Measurements from ENCODE around the gene KLHL22. TPM values are rescaled to one million over a fixed set of nuclear protein-coding genes. Genes with fewer than 3 reads are reported as not detected.

Gene KLHL22
- total RNA-seq, 1 experiment from 2014 or later = 36.2 TPM

- BruUV-seq (replicated peaks) = no TSS peak
- Histone ChIP-seq H3K36me3 (ENCODE audit: insufficient read depth, low read length, poor library complexity, severe bottlenecking) (peaks cover 9% of the 10 kb centered on the region), H3K4me1 (ENCODE audit: insufficient read depth, low read length, poor library complexity, severe bottlenecking) (no peaks in the 10 kb centered on the region), H3K27me3 (replicated peaks; ENCODE audit: insufficient read depth, low read depth, low read length, poor library complexity) (no peaks in the 10 kb centered on the region), H3K27ac (ENCODE audit: low read depth, low read length, poor library complexity, severe bottlenecking) (no peak overlapping the region), H3K4me3 (ENCODE audit: low read depth, low read length, poor library complexity, severe bottlenecking) (no peak overlapping the region), H3K9me3 (ENCODE audit: low read depth, low read length, poor library complexity, severe bottlenecking) (no peaks in the 10 kb centered on the region)
- intact Hi-C loops (cut with micrococcal nuclease; ENCODE audit: unreplicated experiment) = loop anchor here (2.0 kb wide), 1 partner anchor 39 kb away; no protein-coding TSS in a partner anchor
- ChIA-PET CTCF (interaction anchor here (0.7 kb wide), 1 partner anchor 538 kb away, joined by 3 read pairs; no protein-coding TSS in a partner anchor), POLR2A (ENCODE audit: low non-redundant PET) (no interaction called here)
- DNase-seq (ENCODE audit: low spot score) = no peak
- TF ChIP-seq EZH2 (IDR thresholded peaks at IDR 0.05; ENCODE audit: borderline replicate concordance, low read depth, low read length, poor library complexity, severe bottlenecking) = no peak
- TF ChIP-seq, protein P1, sequence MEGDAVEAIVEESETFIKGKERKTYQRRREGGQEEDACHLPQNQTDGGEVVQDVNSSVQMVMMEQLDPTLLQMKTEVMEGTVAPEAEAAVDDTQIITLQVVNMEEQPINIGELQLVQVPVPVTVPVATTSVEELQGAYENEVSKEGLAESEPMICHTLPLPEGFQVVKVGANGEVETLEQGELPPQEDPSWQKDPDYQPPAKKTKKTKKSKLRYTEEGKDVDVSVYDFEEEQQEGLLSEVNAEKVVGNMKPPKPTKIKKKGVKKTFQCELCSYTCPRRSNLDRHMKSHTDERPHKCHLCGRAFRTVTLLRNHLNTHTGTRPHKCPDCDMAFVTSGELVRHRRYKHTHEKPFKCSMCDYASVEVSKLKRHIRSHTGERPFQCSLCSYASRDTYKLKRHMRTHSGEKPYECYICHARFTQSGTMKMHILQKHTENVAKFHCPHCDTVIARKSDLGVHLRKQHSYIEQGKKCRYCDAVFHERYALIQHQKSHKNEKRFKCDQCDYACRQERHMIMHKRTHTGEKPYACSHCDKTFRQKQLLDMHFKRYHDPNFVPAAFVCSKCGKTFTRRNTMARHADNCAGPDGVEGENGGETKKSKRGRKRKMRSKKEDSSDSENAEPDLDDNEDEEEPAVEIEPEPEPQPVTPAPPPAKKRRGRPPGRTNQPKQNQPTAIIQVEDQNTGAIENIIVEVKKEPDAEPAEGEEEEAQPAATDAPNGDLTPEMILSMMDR (conservative IDR thresholded peaks at IDR 0.05; ENCODE audit: low read depth, low read length) = no peak
Measured at GRCh38 chr22:20457506-20458240, 37.9 kb downstream of the KLHL22 start.

DNA sequence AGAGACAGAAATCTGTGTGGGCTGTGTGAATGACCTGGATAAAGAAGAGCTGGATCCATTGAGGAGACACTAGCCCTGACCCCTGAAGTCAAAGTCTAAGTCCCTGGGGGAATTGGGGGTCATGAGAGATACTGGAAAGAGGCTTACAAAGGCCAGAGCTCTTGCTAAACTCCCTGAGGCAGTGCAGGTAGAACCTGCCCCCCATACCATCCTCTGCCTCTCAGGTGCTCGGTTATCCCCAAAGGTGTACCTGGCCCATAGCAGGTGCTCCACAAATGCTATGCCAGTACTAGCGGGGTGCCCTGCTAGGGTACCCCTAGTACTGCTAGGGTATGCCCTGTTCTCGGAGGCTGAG, 38.9 kb downstream of the KLHL22 start:
- no peak for DNase-seq (ENCODE audit: low spot score)
- POLR2A ChIA-PET (ENCODE audit: low non-redundant PET) = no interaction called here
- H3K27ac ChIP-seq (ENCODE audit: low read depth, low read length, poor library complexity, severe bottlenecking) = no peak overlapping the region
- H3K27me3 ChIP-seq (replicated peaks; ENCODE audit: insufficient read depth, low read depth, low read length, poor library complexity) = no peaks in the 10 kb centered on the region
- no peaks in the 10 kb centered on the region for H3K9me3 ChIP-seq (ENCODE audit: low read depth, low read length, poor library complexity, severe bottlenecking)
- no TSS peak for BruUV-seq (replicated peaks)
- intact Hi-C loops (cut with micrococcal nuclease; ENCODE audit: unreplicated experiment) = loop anchor here (1.0 to 2.0 kb wide), 2 partner anchors 38 to 299 kb away; no protein-coding TSS in a partner anchor
- peaks cover 9% of the 10 kb centered on the region for H3K36me3 ChIP-seq (ENCODE audit: insufficient read depth, low read length, poor library complexity, severe bottlenecking)
- H3K4me3 ChIP-seq (ENCODE audit: low read depth, low read length, poor library complexity, severe bottlenecking) = no peak overlapping the region
- CTCF ChIA-PET = interaction anchor here (0.9 to 1.4 kb wide), 3 partner anchors 38 to 300 kb away, joined by 3 to 36 read pairs (median 4); partner anchors contain the start of gene DGCR6L
- TF ChIP-seq, protein P1 (conservative IDR thresholded peaks at IDR 0.05; ENCODE audit: low read depth, low read length) = no peak
- no peak for TF ChIP-seq EZH2 (IDR thresholded peaks at IDR 0.05; ENCODE audit: borderline replicate concordance, low read depth, low read length, poor library complexity, severe bottlenecking)
- H3K4me1 ChIP-seq (ENCODE audit: insufficient read depth, low read length, poor library complexity, severe bottlenecking) = no peaks in the 10 kb centered on the region

- POLR2A ChIA-PET (ENCODE audit: low non-redundant PET) = no interaction called here
- no TSS peak for BruUV-seq (replicated peaks)
- intact Hi-C loops (cut with micrococcal nuclease; ENCODE audit: unreplicated experiment) = loop anchor here (1.0 to 2.0 kb wide), 2 partner anchors 37 to 299 kb away; no protein-coding TSS in a partner anchor
Measured at GRCh38 chr22:20456064-20456721, 39.4 kb downstream of the KLHL22 start.

More at GRCh38 chr22:20456064-20456721, 39.4 kb downstream of the KLHL22 start:
- CTCF ChIA-PET = interaction anchor here (0.5 to 1.4 kb wide), 4 partner anchors 38 to 299 kb away, joined by 3 to 36 read pairs (median 4); partner anchors contain the start of gene DGCR6L
- Histone ChIP-seq H3K4me3 (ENCODE audit: low read depth, low read length, poor library complexity, severe bottlenecking) (no peak overlapping the region), H3K4me1 (ENCODE audit: insufficient read depth, low read length, poor library complexity, severe bottlenecking) (no peaks in the 10 kb centered on the region), H3K36me3 (ENCODE audit: insufficient read depth, low read length, poor library complexity, severe bottlenecking) (peaks cover 9% of the 10 kb centered on the region), H3K9me3 (ENCODE audit: low read depth, low read length, poor library complexity, severe bottlenecking) (no peaks in the 10 kb centered on the region), H3K27me3 (replicated peaks; ENCODE audit: insufficient read depth, low read depth, low read length, poor library complexity) (no peaks in the 10 kb centered on the region), H3K27ac (ENCODE audit: low read depth, low read length, poor library complexity, severe bottlenecking) (no peak overlapping the region)
- peak; percentile 90 for DNase-seq (ENCODE audit: low spot score)
- TF ChIP-seq EZH2 (IDR thresholded peaks at IDR 0.05; ENCODE audit: borderline replicate concordance, low read depth, low read length, poor library complexity, severe bottlenecking) = no peak
- TF ChIP-seq, protein P1 (conservative IDR thresholded peaks at IDR 0.05; ENCODE audit: low read depth, low read length) = peak; percentile 96
